H1 (cell line): ENCODE measurements around the gene ATP8B3. TPM values are rescaled to one million over a fixed set of nuclear protein-coding genes. Genes with fewer than 3 reads are reported as not detected.

Experiments
- CTCF ChIA-PET: fragments of 300-600 bp; sonication (Branson Sonifier 250); formaldehyde crosslinking; loops from one replicate; lab custom pipeline; 2021; ENCODE audit not compliant: partially characterized antibody; lab: Charles Lee
- POLR2A ChIA-PET: fragments of 300-600 bp; sonication (Branson Sonifier 250); formaldehyde crosslinking; loops from one replicate; lab custom pipeline; 2021; ENCODE audit warnings: inconsistent platforms; ENCODE audit not compliant: partially characterized antibody; lab: Charles Lee
- DNase-seq, 2 experiments: peaks; one replicate each; pipeline versions ENCODE4 v3.0.0 to v3.0.0-alpha.2; 2010 to 2022; ENCODE audit warnings: low spot score in 2 of 2, low read depth in 1 of 2, mixed read lengths in 1 of 2
- FAIRE-seq: peaks from 2 replicates; lab custom pipeline; 2011; peaks lifted over from hg19 to GRCh38; lab: Jason Lieb, UNC
- H2AFZ ChIP-seq: 2 replicates; pipeline ENCODE4 v1.8.1; 2012; ENCODE audit warnings: low read length, inconsistent platforms
- H2AK5ac ChIP-seq: 2 replicates; pipeline ENCODE4 v1.6.1; 2013; ENCODE audit warnings: low read depth, low read length
- H2BK120ac ChIP-seq: replicated peaks from 2 replicates; pipeline ENCODE3; 2013; ENCODE audit warnings: low read depth, low read length, inconsistent platforms
- H2BK12ac ChIP-seq: 2 replicates; pipeline ENCODE4 v1.6.1; 2013; ENCODE audit warnings: low read depth, low read length
- H2BK15ac ChIP-seq: 2 replicates; pipeline ENCODE4 v1.6.1; 2013; ENCODE audit warnings: low read length
- H2BK20ac ChIP-seq: 2 replicates; pipeline ENCODE4 v1.6.1; 2013; ENCODE audit warnings: low read length
- H2BK5ac ChIP-seq: 2 replicates; pipeline ENCODE4 v1.6.1; 2013; ENCODE audit warnings: low read depth, low read length
- H3K14ac ChIP-seq: 2 replicates; pipeline ENCODE4 v1.6.1; 2013; ENCODE audit warnings: inconsistent platforms; ENCODE audit not compliant: insufficient read length
- H3K18ac ChIP-seq: 2 replicates; pipeline ENCODE4 v1.6.1; 2013; ENCODE audit warnings: low read length; ENCODE audit errors: extremely low read depth
- H3K23ac ChIP-seq: 2 replicates; pipeline ENCODE4 v1.6.1; 2013; ENCODE audit warnings: inconsistent platforms; ENCODE audit not compliant: insufficient read length
- H3K23me2 ChIP-seq: 2 replicates; pipeline ENCODE4 v1.6.1; 2013; ENCODE audit warnings: low read depth, low read length
- H3K27ac ChIP-seq: 2 replicates; pipeline ENCODE4 v1.6.1; 2011; ENCODE audit warnings: low read depth, low read length, inconsistent platforms
- H3K27me3 ChIP-seq, 4 experiments: replicated peaks in 1 of 4; 1 replicate in 1 of 4; 2 replicates in 3 of 4; pipeline versions ENCODE4 v1.6.1 to v1.8.1; 2011 to 2013; ENCODE audit warnings: low read length in 3 of 4, mild to moderate bottlenecking in 3 of 4, inconsistent platforms in 2 of 4, mixed read lengths in 2 of 4, moderate library complexity in 1 of 4; ENCODE audit not compliant: control insufficient read depth in 3 of 4, insufficient read depth in 3 of 4; ENCODE audit errors: extremely low read depth in 1 of 4
- H3K36me3 ChIP-seq, 4 experiments: 2 replicates each; pipeline versions ENCODE4 v1.6.1 to v1.8.1; 2011 to 2013; ENCODE audit warnings: mild to moderate bottlenecking in 4 of 4, low read length in 3 of 4, moderate library complexity in 2 of 4, control low read depth in 1 of 4, inconsistent platforms in 1 of 4; ENCODE audit not compliant: insufficient read depth in 4 of 4, control insufficient read depth in 2 of 4
- H3K4ac ChIP-seq: replicated peaks from 2 replicates; pipeline ENCODE3; 2013; ENCODE audit warnings: low read length, low read depth, mixed read lengths, inconsistent platforms; ENCODE audit not compliant: insufficient read length
- H3K4me1 ChIP-seq, 4 experiments: replicated peaks in 1 of 4; 1 replicate in 1 of 4; 2 replicates in 3 of 4; pipeline versions ENCODE4 v1.6.1 to v1.8.1; 2011 to 2013; ENCODE audit warnings: low read length in 3 of 4, inconsistent platforms in 2 of 4, mixed read lengths in 1 of 4; ENCODE audit not compliant: insufficient read depth in 4 of 4, control insufficient read depth in 3 of 4
- H3K4me2 ChIP-seq, 2 experiments: 2 replicates each; pipeline versions ENCODE4 v1.6.1 to v1.8.1; 2011 to 2013; ENCODE audit warnings: low read depth in 2 of 2, low read length in 2 of 2, control low read depth in 1 of 2, inconsistent platforms in 1 of 2, mild to moderate bottlenecking in 1 of 2; ENCODE audit not compliant: insufficient read depth in 1 of 2
- H3K4me3 ChIP-seq, 4 experiments: fragments of 200-600, 300-600 bp in 1 of 4; sonication (generic), shearing (Covaris generic), sonication (Bioruptor Twin) in 1 of 4; 2 replicates each; pipeline versions ENCODE4 v1.5.1 to v1.8.1; 2011 to 2016; ENCODE audit warnings: low read length in 4 of 4, low read depth in 3 of 4, control low read depth in 2 of 4, inconsistent platforms in 2 of 4, mild to moderate bottlenecking in 2 of 4, mixed read lengths in 1 of 4, moderate library complexity in 1 of 4; ENCODE audit not compliant: insufficient read depth in 2 of 4; ENCODE audit errors: extremely low read depth in 1 of 4
- H3K56ac ChIP-seq: replicated peaks from 2 replicates; pipeline ENCODE3; 2013; ENCODE audit warnings: low read depth, mild to moderate bottlenecking, mixed read lengths, low read length, inconsistent platforms; ENCODE audit not compliant: insufficient read length
- H3K79me1 ChIP-seq: 2 replicates; pipeline ENCODE4 v1.6.1; 2013; ENCODE audit warnings: low read depth, low read length, control low read depth
- H3K79me2 ChIP-seq, 2 experiments: 2 replicates each; pipeline versions ENCODE4 v1.6.1 to v1.8.1; 2012 to 2013; ENCODE audit warnings: low read length in 2 of 2, mild to moderate bottlenecking in 2 of 2, inconsistent platforms in 1 of 2; ENCODE audit not compliant: insufficient read depth in 2 of 2, control insufficient read depth in 1 of 2
- H3K9ac ChIP-seq, 4 experiments: replicated peaks in 1 of 4; 1 replicate in 1 of 4; 2 replicates in 3 of 4; pipeline versions ENCODE4 v1.6.1 to v1.8.1; 2011 to 2013; ENCODE audit warnings: low read depth in 3 of 4, low read length in 3 of 4, control low read depth in 2 of 4, mild to moderate bottlenecking in 2 of 4, moderate library complexity in 2 of 4, inconsistent platforms in 1 of 4; ENCODE audit errors: extremely low read depth in 1 of 4
- H3K9me3 ChIP-seq, 2 experiments: 2 replicates each; pipeline versions ENCODE4 v1.6.1 to v1.8.1; 2012 to 2013; ENCODE audit warnings: mild to moderate bottlenecking in 2 of 2, moderate library complexity in 2 of 2, control low read depth in 1 of 2, inconsistent platforms in 1 of 2, low read depth in 1 of 2, low read length in 1 of 2, mixed read lengths in 1 of 2; ENCODE audit not compliant: insufficient read depth in 2 of 2
- H4K20me1 ChIP-seq, 2 experiments: replicated peaks in 1 of 2; 2 replicates each; pipeline versions ENCODE3 to v1.8.1; 2011 to 2013; ENCODE audit warnings: inconsistent platforms in 2 of 2, low read length in 2 of 2, mild to moderate bottlenecking in 1 of 2; ENCODE audit not compliant: insufficient read depth in 2 of 2, control insufficient read depth in 1 of 2
- H4K5ac ChIP-seq: 2 replicates; pipeline ENCODE4 v1.6.1; 2013; ENCODE audit warnings: low read length, low read depth, mixed read lengths, inconsistent platforms; ENCODE audit not compliant: insufficient read length
- H4K8ac ChIP-seq: 2 replicates; pipeline ENCODE4 v1.8.0; 2013; ENCODE audit warnings: mild to moderate bottlenecking, moderate library complexity, low read length, inconsistent platforms; ENCODE audit not compliant: insufficient read depth; ENCODE audit errors: extremely low read depth
- H4K91ac ChIP-seq: replicated peaks from 2 replicates; pipeline ENCODE3; 2013; ENCODE audit warnings: low read length, mixed read lengths, inconsistent platforms; ENCODE audit not compliant: insufficient read length
- CBX5 ChIP-seq: fragments of 300-800, 300-1000 bp; sonication (generic); IDR thresholded peaks from 2 replicates; pipeline ENCODE4 v1.7.1; 2016; ENCODE audit warnings: antibody characterized with exemption, low read length, low read depth
- CBX8 ChIP-seq: fragments of 300-800, 300-1000 bp; sonication (generic); IDR thresholded peaks from 2 replicates; pipeline ENCODE4 v1.7.1; 2016; ENCODE audit warnings: low read depth, low read length, borderline replicate concordance
- CEBPB ChIP-seq: IDR thresholded peaks from 2 replicates; pipeline ENCODE4 v1.6.1; 2012; ENCODE audit warnings: low read depth, low read length
- CTBP2 ChIP-seq: IDR thresholded peaks from 2 replicates; pipeline ENCODE4 v1.7.0; 2011; ENCODE audit warnings: borderline replicate concordance, mild to moderate bottlenecking, moderate library complexity, mixed read lengths, low read length; ENCODE audit not compliant: insufficient read depth, insufficient read length
- E2F6 ChIP-seq: IDR thresholded peaks from 2 replicates; pipeline ENCODE4 v1.6.1; 2012; ENCODE audit warnings: inconsistent platforms
- JUN ChIP-seq: IDR thresholded peaks from 2 replicates; pipeline ENCODE4 v1.6.1; 2011; ENCODE audit warnings: low read depth, mild to moderate bottlenecking, improper control_type of control experiment, low read length
- KDM5A ChIP-seq: fragments of 200-600 bp; IDR thresholded peaks from 2 replicates; pipeline ENCODE4 v1.7.1; 2012; ENCODE audit warnings: mild to moderate bottlenecking, low read length, inconsistent platforms, mixed read lengths
- NRF1 ChIP-seq: IDR thresholded peaks from 2 replicates; pipeline ENCODE4 v1.6.1; 2011; ENCODE audit warnings: mild to moderate bottlenecking, low read depth, low read length, improper control_type of control experiment
- RAD21 ChIP-seq, 2 experiments: IDR thresholded peaks in 1 of 2; conservative IDR thresholded peaks in 1 of 2; 2 replicates each; pipeline ENCODE4 v1.6.1; 2011; ENCODE audit warnings: low read depth in 2 of 2, low read length in 2 of 2, improper control_type of control experiment in 1 of 2, inconsistent platforms in 1 of 2, mild to moderate bottlenecking in 1 of 2, moderate library complexity in 1 of 2
- SIX5 ChIP-seq: IDR thresholded peaks from 2 replicates; pipeline ENCODE4 v1.6.1; 2011; ENCODE audit warnings: mild to moderate bottlenecking, low read depth, low read length
- TCF12 ChIP-seq: IDR thresholded peaks from 2 replicates; pipeline ENCODE4 v1.6.1; 2011; ENCODE audit warnings: low read depth, mild to moderate bottlenecking, low read length
- WGBS, 2 experiments: shearing (Covaris generic) in 1 of 2; methylation state at CpG; one replicate each; pipeline versions ENCODE4 v1.1.6 to v1.1.7; 2013 to 2015; ENCODE audit warnings: low lambda C conversion rate in 2 of 2, mixed read lengths in 2 of 2, inconsistent platforms in 1 of 2, low coverage in 1 of 2, missing lambda C conversion rate in 1 of 2; ENCODE audit not compliant: insufficient replicate concordance in 2 of 2, insufficient coverage in 1 of 2, insufficient read length in 1 of 2; ENCODE audit errors: extremely low coverage in 1 of 2, missing lambda C conversion rate in 1 of 2; 5-methylcytosine and 5-hydroxymethylcytosine counted together
- polyA plus RNA-seq, 7 experiments: library from polyadenylated mRNA; depleted of rRNA in 3 of 7; stranded (reverse) in 5 of 7; unstranded in 2 of 7; fragments of >200 nt in 5 of 7; fragments of 200-250 nt in 2 of 7; gene quantifications; 1 replicate in 5 of 7; 2 replicates in 1 of 7; 4 replicates in 1 of 7; pipeline versions ENCODE4 v1.2.1 to v1.2.3, GENCODE V29; 2011 to 2013; ENCODE audit warnings: missing spikeins in 2 of 7, mixed read lengths in 2 of 7
- total RNA-seq: library from RNA; stranded (reverse); fragmentation: NEBNext Ultra II Directional; extraction: Animal tissue kit (Norgen Biotek cat#: 25700); gene quantifications from 2 replicates; pipeline ENCODE4 v1.2.1, GENCODE V29; 2021

The ATP8B3 gene
- total and polyA plus RNA-seq, 2 of the 8 experiments (the other 6 are each of a cell fraction or from before 2014, with no cell fraction given) = 4.1 to 9.3 TPM

GRCh38 chr19:1853295-1854038 is 41.4 kb upstream of the ATP8B3 start:
- Histone ChIP-seq H3K79me2 (peaks cover 0 to 33% of the 10 kb centered on the region in 2 experiments; a peak in 2 of 4 replicates), H3K23me2 (peaks cover 6% of the 10 kb centered on the region; the same call in 1 of the 2 replicates), H3K4me1 (peaks cover 0 to 46% (median 37%) of the 10 kb centered on the region in 4 experiments; a peak in 6 of 7 replicates), H3K23ac (no peak overlapping the region), H2BK15ac (no peak overlapping the region), H2BK12ac (no peak overlapping the region), H3K9me3 (no peaks in the 10 kb centered on the region), H4K8ac (peak overlapping the region; percentile 94; the same call in 1 of the 2 replicates), H4K20me1 (peaks cover 20% of the 10 kb centered on the region in 2 experiments), H3K4me2 (no peak overlapping the region), H3K56ac (no peak overlapping the region), H2BK120ac (no peak overlapping the region), H3K36me3 (no peaks in the 10 kb centered on the region), H4K5ac (peak overlapping the region; percentile 49), H3K9ac (no peak overlapping the region), H2AK5ac (no peak overlapping the region), H2AFZ (no peak overlapping the region), H3K14ac (no peak overlapping the region), H3K79me1 (peaks cover 14% of the 10 kb centered on the region), H3K18ac (no peak overlapping the region; the same call in 1 of the 2 replicates), H3K4ac (no peak overlapping the region), H2BK5ac (no peak overlapping the region), H3K27ac (no peak overlapping the region; the same call in 1 of the 2 replicates), H4K91ac (no peak overlapping the region), H3K27me3 (no peaks in the 10 kb centered on the region), H3K4me3 (no peak overlapping the region), H2BK20ac (no peak overlapping the region)
- peak in 1 of 2 experiments; percentile 98 for DNase-seq
- CTCF ChIA-PET = interaction anchor here (0.6 to 2.1 kb wide), 12 partner anchors 12 to 1430 kb away, joined by 3 to 5 read pairs (median 3); no protein-coding TSS in a partner anchor
- peak; percentile 68 for FAIRE-seq
- POLR2A ChIA-PET = interaction anchor here (0.9 to 2.2 kb wide), 2 partner anchors 10 to 13 kb away, joined by 4 to 7 read pairs; no protein-coding TSS in a partner anchor
- WGBS, 2 experiments = 40% methylated on average over 24 of the region's 27 CpGs; no CpG with 5 or more reads in 1 of the 2 experiments
- TF ChIP-seq CBX8 = no peak
- no peak for TF ChIP-seq JUN
- TF ChIP-seq TCF12 = 0 out of 2 replicates have a peak, but pooled peaks have one; percentile 53
- no peak for TF ChIP-seq CTBP2
- no peak for TF ChIP-seq KDM5A
- peak in 1 of 2 experiments; percentile 46; a peak in 2 of 4 replicates for TF ChIP-seq RAD21 (IDR thresholded peaks at IDR 0.05 in 1 of 2, conservative IDR thresholded peaks at IDR 0.05 in 1 of 2; ENCODE audit: low read depth in 2 of 2, low read length in 2 of 2)
- no peak for TF ChIP-seq E2F6
- TF ChIP-seq SIX5 = no peak
- TF ChIP-seq CBX5 = no peak
- no peak for TF ChIP-seq NRF1
- no peak for TF ChIP-seq CEBPB
